GM12875 (cell line): ENCODE measurements around the gene SOCS7.

Experiments used
- H3K4me3 ChIP-seq: one replicate; pipeline ENCODE4 v1.5.1; 2011; ENCODE audit warnings: low read depth, low read length, control low read depth
- TF ChIP-seq, protein P1 (sequence below): IDR thresholded peaks from 2 replicates; pipeline ENCODE4 v1.5.1; 2011; ENCODE audit warnings: low read depth, mild to moderate bottlenecking, control low read depth, inconsistent platforms, low read length, moderate library complexity, borderline replicate concordance; ENCODE audit not compliant: insufficient read depth

The SOCS7 gene

GRCh38 chr17:38361694-38362465 lies 10.2 kb downstream of the SOCS7 start:
- TF ChIP-seq, protein P1, sequence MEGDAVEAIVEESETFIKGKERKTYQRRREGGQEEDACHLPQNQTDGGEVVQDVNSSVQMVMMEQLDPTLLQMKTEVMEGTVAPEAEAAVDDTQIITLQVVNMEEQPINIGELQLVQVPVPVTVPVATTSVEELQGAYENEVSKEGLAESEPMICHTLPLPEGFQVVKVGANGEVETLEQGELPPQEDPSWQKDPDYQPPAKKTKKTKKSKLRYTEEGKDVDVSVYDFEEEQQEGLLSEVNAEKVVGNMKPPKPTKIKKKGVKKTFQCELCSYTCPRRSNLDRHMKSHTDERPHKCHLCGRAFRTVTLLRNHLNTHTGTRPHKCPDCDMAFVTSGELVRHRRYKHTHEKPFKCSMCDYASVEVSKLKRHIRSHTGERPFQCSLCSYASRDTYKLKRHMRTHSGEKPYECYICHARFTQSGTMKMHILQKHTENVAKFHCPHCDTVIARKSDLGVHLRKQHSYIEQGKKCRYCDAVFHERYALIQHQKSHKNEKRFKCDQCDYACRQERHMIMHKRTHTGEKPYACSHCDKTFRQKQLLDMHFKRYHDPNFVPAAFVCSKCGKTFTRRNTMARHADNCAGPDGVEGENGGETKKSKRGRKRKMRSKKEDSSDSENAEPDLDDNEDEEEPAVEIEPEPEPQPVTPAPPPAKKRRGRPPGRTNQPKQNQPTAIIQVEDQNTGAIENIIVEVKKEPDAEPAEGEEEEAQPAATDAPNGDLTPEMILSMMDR, result no peak
- no peak overlapping the region for H3K4me3 ChIP-seq

- no peak overlapping the region for H3K4me3 ChIP-seq
- TF ChIP-seq, protein P1, result no peak
These were observed 11.4 kb downstream of the SOCS7 start for GRCh38 chr17:38363016-38363415.

DNA sequence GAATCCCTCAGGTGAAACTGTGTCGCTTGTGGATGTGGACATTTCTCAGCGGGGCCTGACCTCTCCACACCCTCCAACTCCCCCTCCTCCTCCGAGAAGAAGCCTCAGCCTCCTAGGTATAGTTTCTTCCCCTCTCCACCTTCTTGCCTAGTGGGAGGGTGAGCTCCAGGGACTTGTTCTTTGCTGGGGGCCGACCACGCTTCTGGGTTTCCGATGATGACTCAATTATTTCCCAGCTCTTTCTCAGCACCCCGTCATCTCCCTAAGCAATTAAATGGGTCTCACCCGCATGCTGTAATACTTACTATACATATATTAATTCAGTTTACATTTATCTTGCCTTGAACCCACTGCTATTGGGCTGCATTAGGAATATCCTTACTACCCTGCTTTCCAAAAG lies 13.1 kb downstream of the SOCS7 start:
- H3K4me3 ChIP-seq, result no peak overlapping the region
- TF ChIP-seq, protein P1, result no peak

DNA sequence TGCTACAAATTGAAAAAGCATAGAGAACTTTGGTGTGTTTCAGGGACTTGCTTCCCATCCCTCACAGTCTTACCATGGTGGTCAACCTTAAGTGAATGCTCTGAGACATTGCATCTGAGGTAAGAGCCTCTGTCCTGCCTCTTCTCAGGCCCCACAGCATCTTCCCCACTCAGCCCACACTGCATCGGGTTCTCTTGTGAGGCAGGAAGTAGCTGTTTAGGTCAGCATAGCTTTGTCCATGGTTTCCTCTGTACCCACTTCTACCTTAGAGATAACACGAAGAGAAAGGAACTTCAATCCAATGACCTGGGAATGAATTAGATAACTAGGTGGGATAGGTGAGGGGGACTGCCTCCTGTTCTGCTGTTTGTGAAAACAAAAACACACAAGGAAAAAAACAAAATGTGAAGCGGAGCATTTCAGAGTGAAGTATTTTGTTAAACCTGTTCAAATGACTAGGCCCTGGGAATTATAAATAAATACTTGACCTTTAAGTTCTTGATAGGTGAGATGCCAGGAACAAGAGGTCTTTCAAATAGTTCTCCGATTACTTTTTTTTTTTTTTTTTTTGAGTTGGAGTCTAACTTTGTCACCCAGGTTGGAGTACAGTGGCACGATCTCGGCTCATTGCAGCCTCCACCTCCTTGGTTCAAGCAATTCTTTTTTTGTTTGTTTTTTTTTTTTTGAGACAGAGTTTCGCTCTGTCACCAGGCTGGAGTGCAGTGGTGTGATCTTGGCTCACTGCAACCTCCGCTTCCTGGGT lies 17.7 kb downstream of the SOCS7 start:
- H3K4me3 ChIP-seq, result no peak overlapping the region
- TF ChIP-seq, protein P1, result no peak

GRCh38 chr17:38379448-38379847 lies 27.8 kb downstream of the SOCS7 start:
- TF ChIP-seq, protein P1, result no peak
- no peak overlapping the region for H3K4me3 ChIP-seq

DNA sequence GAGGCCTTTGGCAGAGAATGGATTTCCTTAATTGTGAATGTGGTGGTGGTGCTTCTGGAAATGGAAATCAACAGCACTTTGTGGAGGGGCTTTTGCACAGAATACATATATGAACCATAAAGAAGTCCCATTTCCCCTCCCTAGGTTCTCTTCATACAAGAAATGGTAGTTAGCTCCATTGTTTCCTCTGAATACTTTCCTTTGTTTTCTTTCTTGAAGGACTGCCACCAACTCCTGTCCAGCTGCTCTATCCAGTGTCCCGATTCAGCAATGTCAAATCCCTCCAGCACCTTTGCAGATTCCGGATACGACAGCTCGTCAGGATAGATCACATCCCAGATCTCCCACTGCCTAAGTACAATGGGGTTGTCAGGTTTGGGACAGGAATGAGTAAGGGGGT lies 43.4 kb downstream of the SOCS7 start:
- no peak overlapping the region for H3K4me3 ChIP-seq
- TF ChIP-seq, protein P1, result no peak
